ENCODE measurements around the gene PDE7B. TPM values are rescaled to one million over a fixed set of nuclear protein-coding genes. Genes with fewer than 3 reads are reported as not detected.

PDE7B gene
- total and polyA plus RNA-seq, 2 of the 4 experiments (the other 2 are of a cell fraction), result 7.8 to 12.4 TPM

- no TSS peak for BruUV-seq (replicated peaks)
- Histone ChIP-seq H3K4me1 (ENCODE audit: control insufficient read depth, insufficient read depth, low read length) (peaks cover 11% of the 10 kb centered on the region), H4K8ac (ENCODE audit: low read depth in 2 of 2, low read length in 2 of 2) (peak overlapping the region; percentile 96 to 98), H3K14ac (replicated peaks; ENCODE audit: low read depth, low read length) (peak overlapping the region; percentile 100), H2BK20ac (ENCODE audit: low read depth, low read length) (peak overlapping the region; percentile 98), H3K27me3 (ENCODE audit: control insufficient read depth, insufficient read depth, low read length) (no peaks in the 10 kb centered on the region), H4K20me1 (ENCODE audit: insufficient read depth, low read length) (no peaks in the 10 kb centered on the region), H3K4me2 (ENCODE audit: low read depth, low read length) (peak overlapping the region; percentile 80), H2BK5ac (ENCODE audit: low read depth, low read length, poor library complexity, severe bottlenecking) (peak overlapping the region; percentile 99), H3K18ac (ENCODE audit: low read depth, low read length) (peak overlapping the region; percentile 100), H4K5ac (ENCODE audit: low read depth, low read length) (peak overlapping the region; percentile 100), H2BK120ac (ENCODE audit: low read depth, low read length) (peak overlapping the region; percentile 99), H2AFZ (replicated peaks; ENCODE audit: low read length, poor library complexity) (peak overlapping the region; percentile 84), H3K36me3 (ENCODE audit: control insufficient read depth, insufficient read depth, low read length) (peaks cover 11% of the 10 kb centered on the region), H3K4me3 (ENCODE audit: insufficient read depth, low read depth, low read length) (no peak overlapping the region), H3K9ac (ENCODE audit: low read depth, low read length) (peak overlapping the region; percentile 93), H3K9me3 (ENCODE audit: control insufficient read depth, insufficient read depth, low read length) (no peaks in the 10 kb centered on the region), H3K9me1 (ENCODE audit: insufficient read depth, low read length) (peaks cover 10% of the 10 kb centered on the region), H2BK15ac (ENCODE audit: low read depth, low read length) (peak overlapping the region; percentile 98), H3K79me1 (ENCODE audit: low read depth in 1 of 2, low read length in 2 of 2) (peaks cover 27 to 71% of the 10 kb centered on the region in 2 experiments), H2AK9ac (replicated peaks; ENCODE audit: low read depth, low read length, poor library complexity) (no peak overlapping the region), H3K27ac (ENCODE audit: insufficient read depth, low read length) (peak overlapping the region; percentile 100), H3K56ac (ENCODE audit: extremely low read depth, insufficient read depth, low read length) (peak overlapping the region; percentile 93), H4K91ac (ENCODE audit: insufficient read depth, low read depth, low read length) (peak overlapping the region; percentile 98), H2AK5ac (ENCODE audit: low read depth, low read length) (peak overlapping the region; percentile 99), H3K23ac (ENCODE audit: low read depth, low read length) (peak overlapping the region; percentile 100), H3K4ac (ENCODE audit: low read depth, low read length) (peak overlapping the region; percentile 100)
- no CpG with 5 or more reads among the region's 1 CpG for WGBS, 2 experiments (ENCODE audit: extremely low coverage in 2 of 2, insufficient read length in 1 of 2)
- in situ Hi-C loops (cut with MboI; ENCODE audit: low sequenced_read_pairs), result no loop called here
- ChIA-PET CTCF (interaction anchor here (0.6 to 1.4 kb wide), 2 partner anchors 98 to 174 kb away, joined by 3 read pairs; no protein-coding TSS in a partner anchor), POLR2A (ENCODE audit: unreplicated experiment) (interaction anchor here (0.5 kb wide), 1 partner anchor 20 kb away, joined by 3 read pairs; no protein-coding TSS in a partner anchor)
- TF ChIP-seq RCOR1 (IDR thresholded peaks at IDR 0.05; ENCODE audit: insufficient replicate concordance, low read length), result no peak
- no peak for TF ChIP-seq POLR2A (IDR thresholded peaks at IDR 0.05; ENCODE audit: low read depth, low read length)
- TF ChIP-seq USF2 (IDR thresholded peaks at IDR 0.05; ENCODE audit: low read depth, low read length), result no peak
- no peak for TF ChIP-seq MAFK (IDR thresholded peaks at IDR 0.05; ENCODE audit: low read depth, low read length)
- TF ChIP-seq FOS (IDR thresholded peaks at IDR 0.05; ENCODE audit: low read depth, low read length), result no peak
- no peak for TF ChIP-seq RAD21 (IDR thresholded peaks at IDR 0.05; ENCODE audit: low read length)
- dilution Hi-C loops (cut with HindIII; ENCODE audit: low sequenced_read_pairs, unreplicated experiment), result no loop called here
- intact Hi-C loops (cut with micrococcal nuclease), result no loop called here
- DNase-seq (no peak), ATAC-seq (ENCODE audit: low read depth) (peak; percentile 12; the same call in 1 of the 2 replicates)
Observed at GRCh38 chr6:136050475-136050874, 199.0 kb downstream of the PDE7B start.
